MCF 10A (cell line): ENCODE results near the gene KLK1. TPM values are rescaled to one million over a fixed set of nuclear protein-coding genes. Genes with fewer than 3 reads are reported as not detected.

Experiments used
- BruUV-seq: library from RNA; stranded (reverse); fragments of 400-500 nt; replicated peaks from 2 replicates; lab custom pipeline; 2021; lab: Mats Ljungman, UMichigan
- CTCF ChIA-PET: fragments of 300-600 bp; sonication (Branson Sonifier 250); formaldehyde crosslinking; extraction: SDS; loops from one replicate; lab custom pipeline; 2021; ENCODE audit warnings: antibody characterized with exemption, inconsistent platforms; lab: Yijun Ruan, JAX
- POLR2A ChIA-PET: fragments of 300-600, 350-650 bp; sonication (Branson Sonifier 250); formaldehyde crosslinking; extraction: SDS; loops from one replicate; lab custom pipeline; 2020; ENCODE audit warnings: antibody characterized with exemption, inconsistent platforms; lab: Yijun Ruan, JAX
- DNase-seq: peaks from one replicate; pipeline ENCODE4 v3.0.0-alpha.2; 2018; ENCODE audit not compliant: unreplicated experiment
- H3K27ac Mint-ChIP-seq: one replicate; pipeline ENCODE4 v1.8.0; 2022; ENCODE audit warnings: mild to moderate bottlenecking, low read depth, mixed read lengths; ENCODE audit not compliant: unreplicated experiment
- H3K27me3 Mint-ChIP-seq: one replicate; pipeline ENCODE4 v1.8.0; 2022; ENCODE audit warnings: mixed read lengths; ENCODE audit not compliant: insufficient read depth, unreplicated experiment
- H3K36me3 Mint-ChIP-seq: one replicate; pipeline ENCODE4 v1.8.0; 2022; ENCODE audit warnings: mild to moderate bottlenecking, moderate library complexity, mixed read lengths; ENCODE audit not compliant: insufficient read depth, unreplicated experiment
- H3K4me1 Mint-ChIP-seq: one replicate; pipeline ENCODE4 v1.8.0; 2022; ENCODE audit warnings: mixed read lengths; ENCODE audit not compliant: insufficient read depth, unreplicated experiment
- H3K4me3 Mint-ChIP-seq: one replicate; pipeline ENCODE4 v1.8.0; 2022; ENCODE audit warnings: mild to moderate bottlenecking, moderate library complexity, mixed read lengths; ENCODE audit not compliant: unreplicated experiment
- H3K9me3 Mint-ChIP-seq: one replicate; pipeline ENCODE4 v1.8.0; 2022; ENCODE audit warnings: mixed read lengths; ENCODE audit not compliant: unreplicated experiment
- CTCF ChIP-seq: fragments of 200-600 bp; IDR thresholded peaks from one replicate; pipeline ENCODE4 v1.8.0; 2022; ENCODE audit warnings: antibody characterized with exemption, mild to moderate bottlenecking; ENCODE audit not compliant: unreplicated experiment
- intact Hi-C: fragments of 100-400 bp; cut with micrococcal nuclease; formaldehyde crosslinking; loops from 2 replicates; pipeline ENCODE4 v1.14.1; 2022
- total RNA-seq: library from RNA; stranded (reverse); gene quantifications from 2 replicates; pipeline ENCODE4 v1.2.3, GENCODE V29; 2022

Gene KLK1
- total RNA-seq, 1 experiment from 2014 or later = 0.84 TPM

- peaks cover 34% of the 10 kb centered on the region for H3K36me3 Mint-ChIP-seq
- no TSS peak for BruUV-seq
- no peak overlapping the region for H3K27ac Mint-ChIP-seq
- ChIA-PET CTCF (interaction anchor here (0.6 to 2.6 kb wide), 4 partner anchors 9 to 854 kb away, joined by 3 to 7 read pairs (median 6); no protein-coding TSS in a partner anchor), POLR2A (interaction anchor here (5.1 kb wide), 1 partner anchor 11 kb away, joined by 33 read pairs; no protein-coding TSS in a partner anchor)
- intact Hi-C loops = no loop called here
- no peak overlapping the region for H3K4me3 Mint-ChIP-seq
- no peaks in the 10 kb centered on the region for H3K27me3 Mint-ChIP-seq
- DNase-seq = no peak
- TF ChIP-seq CTCF = no peak
- H3K9me3 Mint-ChIP-seq = no peaks in the 10 kb centered on the region
- no peaks in the 10 kb centered on the region for H3K4me1 Mint-ChIP-seq
Measured at GRCh38 chr19:50792272-50793250, 31.0 kb downstream of the KLK1 start.

GRCh38 chr19:50791594-50792271, 31.9 kb downstream of the KLK1 start:
- ChIA-PET POLR2A (interaction anchor here (5.1 kb wide), 1 partner anchor 12 kb away, joined by 33 read pairs; no protein-coding TSS in a partner anchor), CTCF (interaction anchor here (0.5 to 2.6 kb wide), 3 partner anchors 130 to 435 kb away, joined by 3 to 7 read pairs (median 5); no protein-coding TSS in a partner anchor)
- Mint-ChIP-seq H3K36me3 (peaks cover 26% of the 10 kb centered on the region), H3K4me3 (no peak overlapping the region), H3K4me1 (no peaks in the 10 kb centered on the region), H3K9me3 (no peaks in the 10 kb centered on the region), H3K27ac (no peak overlapping the region), H3K27me3 (no peaks in the 10 kb centered on the region)
- intact Hi-C loops = no loop called here
- DNase-seq = no peak
- BruUV-seq = no TSS peak
- no peak for TF ChIP-seq CTCF

DNA sequence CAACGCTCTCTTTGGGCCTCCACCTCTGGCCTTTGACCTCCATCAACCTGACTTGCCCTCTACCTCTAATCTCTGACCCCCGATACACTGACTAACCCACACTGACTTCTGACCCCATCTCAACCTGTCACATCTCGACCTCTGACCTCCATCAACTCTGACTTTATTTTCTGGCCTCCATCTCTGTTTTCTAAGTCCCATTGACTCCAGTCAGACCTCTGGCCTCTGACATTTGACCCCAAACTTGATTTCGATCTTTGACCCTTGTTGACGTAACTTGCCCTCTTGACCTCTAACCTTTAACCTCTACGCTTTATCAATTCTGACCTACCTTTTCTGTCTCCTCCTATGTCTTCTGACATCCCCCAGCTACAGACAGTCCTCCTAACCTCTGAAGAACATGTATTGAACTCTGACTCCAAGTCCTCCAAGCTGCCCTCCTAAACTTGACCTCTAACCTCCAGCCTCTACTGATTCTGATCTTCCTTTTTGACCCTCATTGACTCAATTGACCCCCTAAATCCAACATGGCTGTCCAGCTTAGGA, 32.6 kb downstream of the KLK1 start:
- no TSS peak for BruUV-seq
- CTCF ChIA-PET = interaction anchor here (0.5 to 2.6 kb wide), 4 partner anchors 131 to 330 kb away, joined by 3 to 7 read pairs (median 4); no protein-coding TSS in a partner anchor
- no peaks in the 10 kb centered on the region for H3K9me3 Mint-ChIP-seq
- no peak overlapping the region for H3K4me3 Mint-ChIP-seq
- TF ChIP-seq CTCF = no peak
- POLR2A ChIA-PET = interaction anchor here (5.1 kb wide), 1 partner anchor 13 kb away, joined by 33 read pairs; no protein-coding TSS in a partner anchor
- H3K4me1 Mint-ChIP-seq = no peaks in the 10 kb centered on the region
- H3K27me3 Mint-ChIP-seq = no peaks in the 10 kb centered on the region
- no peak for DNase-seq
- no peak overlapping the region for H3K27ac Mint-ChIP-seq
- intact Hi-C loops = no loop called here
- peaks cover 19% of the 10 kb centered on the region for H3K36me3 Mint-ChIP-seq
